Myocyte (in vitro differentiated cells): ENCODE results near the gene TBX10. TPM values are rescaled to one million over a fixed set of nuclear protein-coding genes. Genes with fewer than 3 reads are reported as not detected.
"Not testable (repeated sequence)": the region's sequence is repeated elsewhere in the genome, so short reads cannot be mapped to it uniquely, and the experiment has no call there.

Experiments
- DNase-seq: peaks from one replicate; pipeline ENCODE4 v3.0.0-alpha.2; 2012; ENCODE audit warnings: low read depth
- total RNA-seq: library from RNA; depleted of rRNA; stranded (reverse); fragments of >200 nt; gene quantifications from 2 replicates; pipeline ENCODE4 v1.2.3, GENCODE V29; 2014

The TBX10 gene
- total RNA-seq, 1 donor from 2014 or later: not detected

GRCh38 chr11:67604815-67605214 is 34.7 kb downstream of the TBX10 start:
- no peak for DNase-seq

GRCh38 chr11:67604119-67604518 is 35.4 kb downstream of the TBX10 start:
- DNase-seq: not testable (repeated sequence)

DNA sequence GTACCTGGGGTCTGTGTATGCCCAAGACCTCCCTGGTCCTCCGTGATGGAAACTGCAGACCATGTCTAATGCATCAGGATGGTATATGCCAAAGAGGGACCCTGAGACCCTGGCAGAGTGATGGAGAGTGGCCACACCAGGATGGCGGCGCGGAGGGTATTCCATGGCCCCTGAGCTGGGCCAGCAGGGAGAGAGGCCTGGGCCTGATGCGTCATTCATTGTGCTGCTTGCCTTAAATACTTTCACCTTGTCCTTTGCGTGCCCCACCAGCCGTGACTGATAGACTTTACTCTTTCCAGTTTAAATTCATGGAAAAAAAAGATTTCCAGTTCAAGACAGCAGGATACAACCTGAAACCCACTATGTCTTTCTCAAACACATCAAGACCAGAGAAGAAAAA is 38.5 kb downstream of the TBX10 start:
- DNase-seq: no peak

- DNase-seq: no peak
Observed at GRCh38 chr11:67600324-67601029, 39.1 kb downstream of the TBX10 start.

DNA sequence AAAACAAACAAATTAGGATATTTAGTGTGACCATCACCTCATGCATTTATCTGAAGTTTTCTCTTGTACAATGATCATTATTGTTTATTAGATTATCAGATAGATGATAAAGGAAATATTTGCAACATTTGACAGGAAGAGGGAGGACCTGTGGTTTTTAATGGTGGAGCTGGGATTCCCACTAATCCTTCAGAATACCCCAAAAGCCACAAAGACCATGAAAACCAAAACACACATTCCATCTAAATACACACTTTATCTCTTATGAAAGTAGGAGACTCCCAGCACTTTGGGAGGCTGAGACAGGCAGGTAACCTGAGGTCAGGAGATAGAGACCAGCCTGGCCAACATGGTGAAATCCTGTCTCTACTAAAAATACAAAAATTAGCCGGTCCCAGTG is 40.4 kb downstream of the TBX10 start:
- DNase-seq: no peak

DNA sequence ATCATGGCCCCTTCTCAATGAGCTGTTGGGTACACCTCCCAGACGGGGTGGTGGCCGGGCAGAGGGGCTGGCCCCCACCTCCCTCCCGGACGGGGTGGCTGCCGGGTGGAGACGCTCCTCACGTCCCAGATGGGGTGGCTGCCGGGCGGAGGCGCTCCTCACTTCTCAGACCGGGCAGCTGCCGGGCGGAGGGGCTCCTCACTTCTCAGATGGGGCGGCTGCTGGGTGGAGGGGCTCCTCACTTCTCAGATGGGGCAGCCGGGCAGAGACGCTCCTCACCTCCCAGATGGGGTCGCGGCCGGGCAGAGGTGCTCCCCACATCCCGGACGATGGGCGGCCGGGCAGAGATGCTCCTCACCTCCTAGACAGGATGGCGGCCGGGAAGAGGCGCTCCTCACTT is 41.6 kb downstream of the TBX10 start:
- not testable (repeated sequence) for DNase-seq

DNA sequence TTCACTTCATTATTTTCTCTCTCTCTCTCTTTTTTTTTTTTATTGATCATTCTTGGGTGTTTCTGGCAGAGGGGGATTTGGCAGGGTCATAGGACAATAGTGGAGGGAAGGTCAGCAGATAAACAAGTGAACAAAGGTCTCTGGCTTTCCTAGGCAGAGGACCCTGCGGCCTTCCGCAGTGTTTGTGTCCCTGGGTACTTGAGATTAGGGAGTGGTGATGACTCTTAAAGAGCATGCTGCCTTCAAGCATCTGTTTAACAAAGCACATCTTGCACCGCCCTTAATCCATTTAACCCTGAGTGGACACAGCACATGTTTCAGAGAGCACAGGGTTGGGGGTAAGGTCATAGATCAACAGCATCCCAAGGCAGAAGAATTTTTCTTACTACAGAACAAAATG is 42.1 kb downstream of the TBX10 start:
- not testable (repeated sequence) for DNase-seq

DNA sequence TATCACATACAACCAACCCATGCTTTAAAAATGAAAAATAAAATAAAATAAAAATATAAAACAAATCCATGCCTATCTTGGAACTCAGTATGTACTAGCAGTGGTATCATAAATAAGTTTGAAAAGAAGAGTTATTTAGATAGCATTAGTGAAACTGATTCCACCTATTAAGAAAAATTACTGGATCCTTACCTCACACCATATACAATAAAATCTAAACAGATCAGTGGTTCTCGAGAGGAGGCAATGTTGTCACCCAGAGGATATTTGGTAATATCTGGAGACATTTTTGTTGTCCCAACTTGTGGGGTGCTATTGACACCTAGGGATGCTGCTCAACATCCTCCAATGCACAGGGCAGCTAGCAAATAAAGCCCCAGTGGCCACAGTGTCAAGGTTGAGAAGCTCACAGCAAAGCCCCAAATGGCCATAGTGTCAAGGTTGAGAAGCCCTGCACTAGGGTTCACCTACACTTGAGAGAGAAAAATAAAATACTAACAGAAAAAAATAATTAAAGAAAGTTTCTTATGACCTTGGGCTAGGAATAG is 42.7 kb downstream of the TBX10 start:
- DNase-seq: no peak

GRCh38 chr11:67594480-67594879 is 45.1 kb downstream of the TBX10 start:
- no peak for DNase-seq

- DNase-seq: no peak
Observed at GRCh38 chr11:67593565-67593905, 46.0 kb downstream of the TBX10 start.

DNA sequence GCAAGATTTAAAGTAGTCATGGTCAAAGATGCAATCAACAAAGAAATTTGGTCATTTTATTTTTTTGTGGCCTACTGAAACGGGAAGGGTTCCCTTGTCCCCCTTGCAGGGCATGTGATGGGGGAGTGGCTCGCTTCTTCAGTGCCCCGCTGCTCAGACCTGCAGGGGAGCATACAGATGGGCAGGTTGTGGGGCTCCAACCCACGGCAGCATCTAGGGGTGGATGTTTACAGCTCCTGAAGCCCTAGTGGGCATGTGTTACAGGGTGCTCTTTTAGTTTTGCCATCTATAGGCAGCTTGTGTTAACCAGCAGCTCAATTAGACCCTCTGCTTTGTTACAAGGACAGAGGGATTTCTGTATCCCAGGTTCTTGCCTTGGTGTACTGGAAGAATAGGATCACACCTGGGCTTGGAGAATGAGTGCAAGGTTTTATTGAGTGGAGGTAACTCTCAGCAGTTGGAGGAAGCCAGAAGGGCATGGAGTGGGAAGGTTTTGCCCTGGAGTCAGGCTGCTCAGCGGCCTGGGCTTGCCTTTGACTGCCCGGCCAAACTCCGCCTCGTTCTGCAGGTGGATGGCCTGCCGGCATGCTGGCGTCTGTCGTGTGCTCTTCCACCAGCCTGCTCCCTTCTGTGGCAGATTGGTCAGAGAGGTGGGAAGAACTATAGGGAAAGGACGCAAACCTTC is 46.5 kb downstream of the TBX10 start:
- DNase-seq: no peak

GRCh38 chr11:67588899-67589415 is 50.6 kb downstream of the TBX10 start:
- DNase-seq: not testable (repeated sequence)

- DNase-seq: no peak
Observed at GRCh38 chr11:67588136-67588503, 51.4 kb downstream of the TBX10 start.

GRCh38 chr11:67586568-67587250 is 52.9 kb downstream of the TBX10 start:
- DNase-seq: no peak

DNA sequence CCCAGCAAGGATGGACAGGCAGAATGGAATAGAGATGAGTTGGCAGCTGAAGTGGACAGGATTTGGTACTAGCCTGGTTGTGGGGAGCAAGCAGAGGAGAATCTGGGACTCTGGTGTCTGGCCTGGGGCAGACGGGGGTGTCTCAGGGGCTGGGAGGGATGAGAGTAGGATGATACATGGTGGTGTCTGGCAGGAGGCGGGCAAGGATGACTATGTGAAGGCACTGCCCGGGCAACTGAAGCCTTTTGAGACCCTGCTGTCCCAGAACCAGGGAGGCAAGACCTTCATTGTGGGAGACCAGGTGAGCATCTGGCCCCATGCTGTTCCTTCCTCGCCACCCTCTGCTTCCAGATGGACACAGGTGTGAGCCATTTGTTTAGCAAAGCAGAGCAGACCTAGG is 53.7 kb downstream of the TBX10 start:
- no peak for DNase-seq

- no peak for DNase-seq
Observed at GRCh38 chr11:67584881-67585873, 54.4 kb downstream of the TBX10 start.

- DNase-seq: peak; percentile 45
Observed at GRCh38 chr11:67584205-67584880, 55.2 kb downstream of the TBX10 start.

DNA sequence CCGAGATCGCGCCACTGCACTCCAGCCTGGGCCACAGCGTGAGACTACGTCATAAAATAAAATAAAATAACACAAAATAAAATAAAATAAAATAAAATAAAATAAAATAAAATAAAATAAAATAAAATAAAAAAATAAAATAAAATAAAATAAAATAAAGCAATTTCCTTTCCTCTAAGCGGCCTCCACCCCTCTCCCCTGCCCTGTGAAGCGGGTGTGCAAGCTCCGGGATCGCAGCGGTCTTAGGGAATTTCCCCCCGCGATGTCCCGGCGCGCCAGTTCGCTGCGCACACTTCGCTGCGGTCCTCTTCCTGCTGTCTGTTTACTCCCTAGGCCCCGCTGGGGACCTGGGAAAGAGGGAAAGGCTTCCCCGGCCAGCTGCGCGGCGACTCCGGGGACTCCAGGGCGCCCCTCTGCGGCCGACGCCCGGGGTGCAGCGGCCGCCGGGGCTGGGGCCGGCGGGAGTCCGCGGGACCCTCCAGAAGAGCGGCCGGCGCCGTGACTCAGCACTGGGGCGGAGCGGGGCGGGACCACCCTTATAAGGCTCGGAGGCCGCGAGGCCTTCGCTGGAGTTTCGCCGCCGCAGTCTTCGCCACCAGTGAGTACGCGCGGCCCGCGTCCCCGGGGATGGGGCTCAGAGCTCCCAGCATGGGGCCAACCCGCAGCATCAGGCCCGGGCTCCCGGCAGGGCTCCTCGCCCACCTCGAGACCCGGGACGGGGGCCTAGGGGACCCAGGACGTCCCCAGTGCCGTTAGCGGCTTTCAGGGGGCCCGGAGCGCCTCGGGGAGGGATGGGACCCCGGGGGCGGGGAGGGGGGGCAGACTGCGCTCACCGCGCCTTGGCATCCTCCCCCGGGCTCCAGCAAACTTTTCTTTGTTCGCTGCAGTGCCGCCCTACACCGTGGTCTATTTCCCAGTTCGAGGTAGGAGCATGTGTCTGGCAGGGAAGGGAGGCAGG is 56.0 kb downstream of the TBX10 start, which contains the start of gene GSTP1:
TSS of gene GSTP1 (plus strand) at position 566 of the 958 bp plus-strand sequence. CDS start at position 598, 32 bp downstream.
- peak; percentile 94 for DNase-seq

GRCh38 chr11:67582011-67582410 is 57.6 kb downstream of the TBX10 start:
- DNase-seq: no peak
